GM23338 (cell line): Measurements from ENCODE around the gene EVI2B. TPM values are rescaled to one million over a fixed set of nuclear protein-coding genes. Genes with fewer than 3 reads are reported as not detected.

Experiments
- ATAC-seq: fragments of 200-7000 bp; cut with Tn5 transposase; 3 replicates; pipeline ENCODE4 v1.9.1; 2020
- DNase-seq: peaks from one replicate; pipeline ENCODE4 v3.0.0-alpha.2; 2015; ENCODE audit warnings: low spot score
- H2AFZ ChIP-seq: fragments of 200-600 bp; sonication (generic); 2 replicates; pipeline ENCODE4 v1.8.0; 2016; ENCODE audit warnings: antibody characterized with exemption, mild to moderate bottlenecking, moderate library complexity
- H3F3A ChIP-seq: fragments of 200-600 bp; sonication (generic); replicated peaks from 2 replicates; pipeline ENCODE4 v1.8.0; 2017; ENCODE audit warnings: antibody characterized with exemption, mixed run types, low read depth
- H3K27ac ChIP-seq: fragments of 200-600 bp; sonication (generic); 2 replicates; pipeline ENCODE4 v1.6.1; 2016; ENCODE audit warnings: low read depth
- H3K27me3 ChIP-seq: fragments of 200-600 bp; sonication (generic); 2 replicates; pipeline ENCODE4 v1.8.0; 2016; ENCODE audit warnings: mild to moderate bottlenecking, mixed run types, moderate library complexity; ENCODE audit not compliant: insufficient read depth
- H3K36me3 ChIP-seq: fragments of 200-600 bp; sonication (generic); 2 replicates; pipeline ENCODE4 v1.8.0; 2016; ENCODE audit warnings: mild to moderate bottlenecking; ENCODE audit not compliant: insufficient read depth
- H3K4me1 ChIP-seq: fragments of 200-600 bp; sonication (generic); 2 replicates; pipeline ENCODE4 v1.8.0; 2016; ENCODE audit warnings: mild to moderate bottlenecking, moderate library complexity; ENCODE audit not compliant: insufficient read depth
- H3K4me2 ChIP-seq: fragments of 200-600 bp; sonication (generic); 2 replicates; pipeline ENCODE4 v1.7.1; 2017; ENCODE audit warnings: mixed run types
- H3K4me3 ChIP-seq: fragments of 200-600 bp; sonication (generic); 2 replicates; pipeline ENCODE4 v1.6.1; 2016; ENCODE audit warnings: mixed run types
- H3K79me2 ChIP-seq: fragments of 200-600 bp; sonication (generic); replicated peaks from 2 replicates; pipeline ENCODE4 v1.8.0; 2017; ENCODE audit warnings: mild to moderate bottlenecking; ENCODE audit not compliant: insufficient read depth
- H3K9me2 ChIP-seq: fragments of 200-600 bp; sonication (generic); 2 replicates; pipeline ENCODE4 v1.8.0; 2017; ENCODE audit not compliant: insufficient read depth
- H4K20me1 ChIP-seq: fragments of 200-600 bp; sonication (generic); replicated peaks from 2 replicates; pipeline ENCODE4 v1.8.0; 2017; ENCODE audit warnings: mild to moderate bottlenecking; ENCODE audit not compliant: insufficient read depth
- H3K27ac Mint-ChIP-seq: 2 replicates; pipeline ENCODE4 v1.8.0; 2020; ENCODE audit warnings: inconsistent platforms, mild to moderate bottlenecking, moderate library complexity, mixed read lengths
- H3K27me3 Mint-ChIP-seq: 3 replicates; pipeline ENCODE4 v1.8.0; 2022; ENCODE audit warnings: low read depth, mild to moderate bottlenecking, moderate library complexity, mixed read lengths, inconsistent platforms; ENCODE audit not compliant: insufficient read depth, poor library complexity
- H3K36me3 Mint-ChIP-seq: 3 replicates; pipeline ENCODE4 v1.8.0; 2021; ENCODE audit warnings: low read depth, mild to moderate bottlenecking, inconsistent platforms, moderate library complexity, mixed read lengths
- H3K4me1 Mint-ChIP-seq: 3 replicates; pipeline ENCODE4 v1.8.0; 2020; ENCODE audit warnings: mild to moderate bottlenecking, inconsistent platforms, mixed read lengths
- H3K4me3 Mint-ChIP-seq: 3 replicates; pipeline ENCODE4 v1.8.0; 2021; ENCODE audit warnings: moderate library complexity, mild to moderate bottlenecking, inconsistent platforms, mixed read lengths
- H3K9me3 Mint-ChIP-seq: 3 replicates; pipeline ENCODE4 v1.8.0; 2020; ENCODE audit warnings: moderate library complexity, mild to moderate bottlenecking, inconsistent platforms, mixed read lengths
- EZH2 ChIP-seq: fragments of 200-600 bp; sonication (generic); IDR thresholded peaks from one replicate; pipeline ENCODE4 v1.8.0; 2017; ENCODE audit warnings: antibody characterized with exemption, mild to moderate bottlenecking, low read depth; ENCODE audit not compliant: unreplicated experiment
- EZH2phosphoT487 ChIP-seq: fragments of 200-600 bp; sonication (generic); IDR thresholded peaks from one replicate; pipeline ENCODE4 v1.8.1; 2018; ENCODE audit warnings: antibody characterized with exemption; ENCODE audit not compliant: unreplicated experiment
- JUNB ChIP-seq: IDR thresholded peaks from one replicate; pipeline ENCODE4 v1.6.1; 2016; ENCODE audit warnings: antibody characterized with exemption; ENCODE audit not compliant: unreplicated experiment
- NANOG ChIP-seq: IDR thresholded peaks from 2 replicates; pipeline ENCODE4 v1.6.1; 2016; ENCODE audit warnings: antibody characterized with exemption, borderline replicate concordance
- POLR2AphosphoS5 ChIP-seq: IDR thresholded peaks from 2 replicates; pipeline ENCODE4 v1.6.1; 2016; ENCODE audit warnings: antibody characterized with exemption, low read depth
- ZNF114 ChIP-seq: fragments of 250-450 bp; sonication (Bioruptor Pico); IDR thresholded peaks from 2 replicates; pipeline ENCODE4 v1.5.0; 2020; ENCODE audit warnings: mild to moderate bottlenecking, moderate library complexity
- ZNF331 ChIP-seq: fragments of 250-450 bp; sonication (Bioruptor Pico); IDR thresholded peaks from 2 replicates; pipeline ENCODE4 v1.5.0; 2020; ENCODE audit warnings: low read depth, mild to moderate bottlenecking, moderate library complexity
- polyA plus RNA-seq: library from polyadenylated mRNA; unstranded; fragments of >200 nt; fragmentation: Nextera tagmentation; extraction: Ambion mirVana; gene quantifications from 2 replicates; pipeline ENCODE4 v1.2.1, GENCODE V29; 2016
- total RNA-seq: library from RNA; depleted of rRNA; stranded (reverse); fragments of >200 nt; shearing (Covaris generic); gene quantifications from 2 replicates; pipeline ENCODE4 v1.2.3, GENCODE V29; 2014
- TF ChIP-seq, protein P1 (sequence below), 2 experiments: fragments of 200-600 bp in 1 of 2; sonication (generic) in 1 of 2; conservative IDR thresholded peaks; 2 replicates each; pipeline versions ENCODE4 v1.5.1 to v1.6.1; 2016 to 2017; ENCODE audit warnings: antibody characterized with exemption in 2 of 2, low read depth in 2 of 2, mild to moderate bottlenecking in 2 of 2, moderate library complexity in 1 of 2
- TF ChIP-seq, protein P2 (sequence below): IDR thresholded peaks from one replicate; pipeline ENCODE4 v1.6.1; 2018; ENCODE audit warnings: antibody characterized with exemption; ENCODE audit not compliant: unreplicated experiment
- TF ChIP-seq, protein P3 (sequence below): fragments of 250-450 bp; sonication (Bioruptor Pico); IDR thresholded peaks from 2 replicates; pipeline ENCODE4 v1.5.0; 2020; ENCODE audit warnings: mild to moderate bottlenecking, moderate library complexity
- TF ChIP-seq, protein P4 (sequence below): IDR thresholded peaks from 2 replicates; pipeline ENCODE4 v1.6.1; 2016; ENCODE audit warnings: antibody characterized with exemption

Gene EVI2B
- total and polyA plus RNA-seq, 2 experiments from 2014 or later, result 0.18 TPM; not detected in 1

- no peak overlapping the region for H3K4me2 ChIP-seq
Observed at GRCh38 chr17:31321966-31322365, 8.1 kb upstream of the EVI2B start.

More at GRCh38 chr17:31321966-31322365, 8.1 kb upstream of the EVI2B start:
- Histone ChIP-seq H3K4me3 (no peak overlapping the region), H4K20me1 (no peaks in the 10 kb centered on the region), H3K9me2 (no peaks in the 10 kb centered on the region), H3F3A (no peaks in the 10 kb centered on the region), H3K4me1 (peaks cover 17% of the 10 kb centered on the region; the same call in 1 of the 2 replicates), H2AFZ (no peak overlapping the region), H3K36me3 (no peaks in the 10 kb centered on the region), H3K27me3 (no peaks in the 10 kb centered on the region), H3K27ac (no peak overlapping the region), H3K79me2 (no peaks in the 10 kb centered on the region)
- no peak for ATAC-seq
- peaks cover 4% of the 10 kb centered on the region for H3K27me3 Mint-ChIP-seq
- no peaks in the 10 kb centered on the region for H3K9me3 Mint-ChIP-seq
- TF ChIP-seq, protein P1, sequence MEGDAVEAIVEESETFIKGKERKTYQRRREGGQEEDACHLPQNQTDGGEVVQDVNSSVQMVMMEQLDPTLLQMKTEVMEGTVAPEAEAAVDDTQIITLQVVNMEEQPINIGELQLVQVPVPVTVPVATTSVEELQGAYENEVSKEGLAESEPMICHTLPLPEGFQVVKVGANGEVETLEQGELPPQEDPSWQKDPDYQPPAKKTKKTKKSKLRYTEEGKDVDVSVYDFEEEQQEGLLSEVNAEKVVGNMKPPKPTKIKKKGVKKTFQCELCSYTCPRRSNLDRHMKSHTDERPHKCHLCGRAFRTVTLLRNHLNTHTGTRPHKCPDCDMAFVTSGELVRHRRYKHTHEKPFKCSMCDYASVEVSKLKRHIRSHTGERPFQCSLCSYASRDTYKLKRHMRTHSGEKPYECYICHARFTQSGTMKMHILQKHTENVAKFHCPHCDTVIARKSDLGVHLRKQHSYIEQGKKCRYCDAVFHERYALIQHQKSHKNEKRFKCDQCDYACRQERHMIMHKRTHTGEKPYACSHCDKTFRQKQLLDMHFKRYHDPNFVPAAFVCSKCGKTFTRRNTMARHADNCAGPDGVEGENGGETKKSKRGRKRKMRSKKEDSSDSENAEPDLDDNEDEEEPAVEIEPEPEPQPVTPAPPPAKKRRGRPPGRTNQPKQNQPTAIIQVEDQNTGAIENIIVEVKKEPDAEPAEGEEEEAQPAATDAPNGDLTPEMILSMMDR (conservative IDR thresholded peaks at IDR 0.05; ENCODE audit: low read depth in 2 of 2), result no peak
- TF ChIP-seq, protein P2, sequence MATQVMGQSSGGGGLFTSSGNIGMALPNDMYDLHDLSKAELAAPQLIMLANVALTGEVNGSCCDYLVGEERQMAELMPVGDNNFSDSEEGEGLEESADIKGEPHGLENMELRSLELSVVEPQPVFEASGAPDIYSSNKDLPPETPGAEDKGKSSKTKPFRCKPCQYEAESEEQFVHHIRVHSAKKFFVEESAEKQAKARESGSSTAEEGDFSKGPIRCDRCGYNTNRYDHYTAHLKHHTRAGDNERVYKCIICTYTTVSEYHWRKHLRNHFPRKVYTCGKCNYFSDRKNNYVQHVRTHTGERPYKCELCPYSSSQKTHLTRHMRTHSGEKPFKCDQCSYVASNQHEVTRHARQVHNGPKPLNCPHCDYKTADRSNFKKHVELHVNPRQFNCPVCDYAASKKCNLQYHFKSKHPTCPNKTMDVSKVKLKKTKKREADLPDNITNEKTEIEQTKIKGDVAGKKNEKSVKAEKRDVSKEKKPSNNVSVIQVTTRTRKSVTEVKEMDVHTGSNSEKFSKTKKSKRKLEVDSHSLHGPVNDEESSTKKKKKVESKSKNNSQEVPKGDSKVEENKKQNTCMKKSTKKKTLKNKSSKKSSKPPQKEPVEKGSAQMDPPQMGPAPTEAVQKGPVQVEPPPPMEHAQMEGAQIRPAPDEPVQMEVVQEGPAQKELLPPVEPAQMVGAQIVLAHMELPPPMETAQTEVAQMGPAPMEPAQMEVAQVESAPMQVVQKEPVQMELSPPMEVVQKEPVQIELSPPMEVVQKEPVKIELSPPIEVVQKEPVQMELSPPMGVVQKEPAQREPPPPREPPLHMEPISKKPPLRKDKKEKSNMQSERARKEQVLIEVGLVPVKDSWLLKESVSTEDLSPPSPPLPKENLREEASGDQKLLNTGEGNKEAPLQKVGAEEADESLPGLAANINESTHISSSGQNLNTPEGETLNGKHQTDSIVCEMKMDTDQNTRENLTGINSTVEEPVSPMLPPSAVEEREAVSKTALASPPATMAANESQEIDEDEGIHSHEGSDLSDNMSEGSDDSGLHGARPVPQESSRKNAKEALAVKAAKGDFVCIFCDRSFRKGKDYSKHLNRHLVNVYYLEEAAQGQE, result no peak
- TF ChIP-seq EZH2phosphoT487, result no peak
- no peak for TF ChIP-seq ZNF331 (CRISPR knock-in tag)
- no peak for TF ChIP-seq EZH2
- no peak for TF ChIP-seq JUNB
- TF ChIP-seq POLR2AphosphoS5, result no peak
- TF ChIP-seq NANOG, result no peak
- TF ChIP-seq, protein P3, sequence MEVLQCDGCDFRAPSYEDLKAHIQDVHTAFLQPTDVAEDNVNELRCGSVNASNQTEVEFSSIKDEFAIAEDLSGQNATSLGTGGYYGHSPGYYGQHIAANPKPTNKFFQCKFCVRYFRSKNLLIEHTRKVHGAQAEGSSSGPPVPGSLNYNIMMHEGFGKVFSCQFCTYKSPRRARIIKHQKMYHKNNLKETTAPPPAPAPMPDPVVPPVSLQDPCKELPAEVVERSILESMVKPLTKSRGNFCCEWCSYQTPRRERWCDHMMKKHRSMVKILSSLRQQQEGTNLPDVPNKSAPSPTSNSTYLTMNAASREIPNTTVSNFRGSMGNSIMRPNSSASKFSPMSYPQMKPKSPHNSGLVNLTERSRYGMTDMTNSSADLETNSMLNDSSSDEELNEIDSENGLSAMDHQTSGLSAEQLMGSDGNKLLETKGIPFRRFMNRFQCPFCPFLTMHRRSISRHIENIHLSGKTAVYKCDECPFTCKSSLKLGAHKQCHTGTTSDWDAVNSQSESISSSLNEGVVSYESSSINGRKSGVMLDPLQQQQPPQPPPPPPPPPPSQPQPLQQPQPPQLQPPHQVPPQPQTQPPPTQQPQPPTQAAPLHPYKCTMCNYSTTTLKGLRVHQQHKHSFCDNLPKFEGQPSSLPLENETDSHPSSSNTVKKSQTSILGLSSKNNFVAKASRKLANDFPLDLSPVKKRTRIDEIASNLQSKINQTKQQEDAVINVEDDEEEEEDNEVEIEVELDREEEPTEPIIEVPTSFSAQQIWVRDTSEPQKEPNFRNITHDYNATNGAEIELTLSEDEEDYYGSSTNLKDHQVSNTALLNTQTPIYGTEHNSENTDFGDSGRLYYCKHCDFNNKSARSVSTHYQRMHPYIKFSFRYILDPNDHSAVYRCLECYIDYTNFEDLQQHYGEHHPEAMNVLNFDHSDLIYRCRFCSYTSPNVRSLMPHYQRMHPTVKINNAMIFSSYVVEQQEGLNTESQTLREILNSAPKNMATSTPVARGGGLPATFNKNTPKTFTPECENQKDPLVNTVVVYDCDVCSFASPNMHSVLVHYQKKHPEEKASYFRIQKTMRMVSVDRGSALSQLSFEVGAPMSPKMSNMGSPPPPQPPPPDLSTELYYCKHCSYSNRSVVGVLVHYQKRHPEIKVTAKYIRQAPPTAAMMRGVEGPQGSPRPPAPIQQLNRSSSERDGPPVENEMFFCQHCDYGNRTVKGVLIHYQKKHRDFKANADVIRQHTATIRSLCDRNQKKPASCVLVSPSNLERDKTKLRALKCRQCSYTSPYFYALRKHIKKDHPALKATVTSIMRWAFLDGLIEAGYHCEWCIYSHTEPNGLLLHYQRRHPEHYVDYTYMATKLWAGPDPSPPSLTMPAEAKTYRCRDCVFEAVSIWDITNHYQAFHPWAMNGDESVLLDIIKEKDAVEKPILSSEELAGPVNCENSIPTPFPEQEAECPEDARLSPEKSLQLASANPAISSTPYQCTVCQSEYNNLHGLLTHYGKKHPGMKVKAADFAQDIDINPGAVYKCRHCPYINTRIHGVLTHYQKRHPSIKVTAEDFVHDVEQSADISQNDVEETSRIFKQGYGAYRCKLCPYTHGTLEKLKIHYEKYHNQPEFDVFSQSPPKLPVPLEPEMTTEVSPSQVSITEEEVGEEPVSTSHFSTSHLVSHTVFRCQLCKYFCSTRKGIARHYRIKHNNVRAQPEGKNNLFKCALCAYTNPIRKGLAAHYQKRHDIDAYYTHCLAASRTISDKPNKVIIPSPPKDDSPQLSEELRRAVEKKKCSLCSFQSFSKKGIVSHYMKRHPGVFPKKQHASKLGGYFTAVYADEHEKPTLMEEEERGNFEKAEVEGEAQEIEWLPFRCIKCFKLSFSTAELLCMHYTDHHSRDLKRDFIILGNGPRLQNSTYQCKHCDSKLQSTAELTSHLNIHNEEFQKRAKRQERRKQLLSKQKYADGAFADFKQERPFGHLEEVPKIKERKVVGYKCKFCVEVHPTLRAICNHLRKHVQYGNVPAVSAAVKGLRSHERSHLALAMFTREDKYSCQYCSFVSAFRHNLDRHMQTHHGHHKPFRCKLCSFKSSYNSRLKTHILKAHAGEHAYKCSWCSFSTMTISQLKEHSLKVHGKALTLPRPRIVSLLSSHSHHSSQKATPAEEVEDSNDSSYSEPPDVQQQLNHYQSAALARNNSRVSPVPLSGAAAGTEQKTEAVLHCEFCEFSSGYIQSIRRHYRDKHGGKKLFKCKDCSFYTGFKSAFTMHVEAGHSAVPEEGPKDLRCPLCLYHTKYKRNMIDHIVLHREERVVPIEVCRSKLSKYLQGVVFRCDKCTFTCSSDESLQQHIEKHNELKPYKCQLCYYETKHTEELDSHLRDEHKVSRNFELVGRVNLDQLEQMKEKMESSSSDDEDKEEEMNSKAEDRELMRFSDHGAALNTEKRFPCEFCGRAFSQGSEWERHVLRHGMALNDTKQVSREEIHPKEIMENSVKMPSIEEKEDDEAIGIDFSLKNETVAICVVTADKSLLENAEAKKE (CRISPR knock-in tag), result no peak
- TF ChIP-seq, protein P4, sequence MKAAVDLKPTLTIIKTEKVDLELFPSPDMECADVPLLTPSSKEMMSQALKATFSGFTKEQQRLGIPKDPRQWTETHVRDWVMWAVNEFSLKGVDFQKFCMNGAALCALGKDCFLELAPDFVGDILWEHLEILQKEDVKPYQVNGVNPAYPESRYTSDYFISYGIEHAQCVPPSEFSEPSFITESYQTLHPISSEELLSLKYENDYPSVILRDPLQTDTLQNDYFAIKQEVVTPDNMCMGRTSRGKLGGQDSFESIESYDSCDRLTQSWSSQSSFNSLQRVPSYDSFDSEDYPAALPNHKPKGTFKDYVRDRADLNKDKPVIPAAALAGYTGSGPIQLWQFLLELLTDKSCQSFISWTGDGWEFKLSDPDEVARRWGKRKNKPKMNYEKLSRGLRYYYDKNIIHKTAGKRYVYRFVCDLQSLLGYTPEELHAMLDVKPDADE, result no peak
- no peak for TF ChIP-seq ZNF114 (CRISPR knock-in tag)
- H3K4me3 Mint-ChIP-seq, result no peak overlapping the region
- no peaks in the 10 kb centered on the region for H3K36me3 Mint-ChIP-seq
- peaks cover 12% of the 10 kb centered on the region; the same call in 2 of the 3 replicates for H3K4me1 Mint-ChIP-seq
- no peak for DNase-seq
- no peak overlapping the region for H3K27ac Mint-ChIP-seq
